Upper lobe of left lung (tissue), 6 donors: ENCODE data around the gene ERGIC3. TPM values are rescaled to one million over a fixed set of nuclear protein-coding genes. Genes with fewer than 3 reads are reported as not detected.
"Not testable (repeated sequence)": the region's sequence is repeated elsewhere in the genome, so short reads cannot be mapped to it uniquely, and the experiment has no call there.

Experiments used
- ATAC-seq, 2 donors: fragments of 200-7000 bp; cut with Tn5 transposase; one replicate each; pipeline ENCODE4 v1.9.1; 2022; ENCODE audit warnings: mild to moderate bottlenecking in 2 of 2, moderate library complexity in 2 of 2; ENCODE audit not compliant: low FRiP score in 2 of 2
- DNase-seq, 2 donors: peaks; one replicate each; pipeline ENCODE4 v3.0.0-alpha.2; 2019 to 2020
- H3K27ac ChIP-seq, 4 donors: fragments of 200-600 bp; sonication (generic); one replicate each; pipeline ENCODE4 v1.5.1; 2016 to 2019
- H3K27me3 ChIP-seq, 4 donors: fragments of 200-600 bp; sonication (generic); one replicate each; pipeline ENCODE4 v1.5.1; 2017 to 2019
- H3K36me3 ChIP-seq, 4 donors: fragments of 200-600 bp; sonication (generic); one replicate each; pipeline ENCODE4 v1.5.1; 2016 to 2019
- H3K4me1 ChIP-seq, 4 donors: fragments of 200-600 bp; sonication (generic); one replicate each; pipeline ENCODE4 v1.5.1; 2018 to 2019
- H3K4me3 ChIP-seq, 4 donors: fragments of 200-600 bp; sonication (generic); one replicate each; pipeline ENCODE4 v1.5.1; 2017 to 2019; ENCODE audit warnings: mild to moderate bottlenecking in 2 of 4, moderate library complexity in 1 of 4
- H3K9me3 ChIP-seq, 4 donors: fragments of 200-600 bp; sonication (generic); one replicate each; pipeline ENCODE4 v1.5.1; 2018 to 2019
- EP300 ChIP-seq, 4 donors: sonication (generic); formaldehyde crosslinking; IDR thresholded peaks; one replicate each; pipeline ENCODE4 v1.5.1; 2017; ENCODE audit warnings: antibody characterized with exemption in 4 of 4, control low read depth in 2 of 4
- POLR2A ChIP-seq, 4 donors: fragments of 450-650 bp; IDR thresholded peaks; one replicate each; pipeline ENCODE4 v1.5.1; 2016 to 2017; ENCODE audit warnings: antibody characterized with exemption in 4 of 4, mild to moderate bottlenecking in 2 of 4
- POLR2AphosphoS5 ChIP-seq, 2 donors: sonication (generic); formaldehyde crosslinking; IDR thresholded peaks; one replicate each; pipeline ENCODE4 v1.5.1; 2017; ENCODE audit warnings: antibody characterized with exemption in 2 of 2
- WGBS, 2 donors: methylation state at CpG; one replicate each; pipeline ENCODE4 v1.1.5; 2017 to 2018; 5-methylcytosine and 5-hydroxymethylcytosine counted together
- total RNA-seq, 6 donors: library from RNA; depleted of rRNA in 4 of 6; stranded (reverse); fragments of >200 nt in 4 of 6; gene quantifications; one replicate each; pipeline versions ENCODE4 v1.1.0 to v1.2.1, GENCODE V29; 2016 to 2021
- TF ChIP-seq, protein P1 (sequence below), 6 experiments: fragments of 450-650 bp in 4 of 6; fragments of 200-600 bp in 2 of 6; sonication (generic) in 2 of 6; IDR thresholded peaks; one replicate each; pipeline ENCODE4 v1.5.1; 2016 to 2019; ENCODE audit warnings: antibody characterized with exemption in 6 of 6
- donor health status: DM: no; HTN: no; CAD: no; lungs with moderate emphysema.
- donor health status: DM: no; HTN: yes; CAD: no; lungs with severe emphysema.

ERGIC3 gene
- total RNA-seq, 6 donors from 2014 or later, result 115 to 223 (median 179) TPM

GRCh38 chr20:35541118-35541782, 628 bp upstream of the ERGIC3 start:
- H3K9me3 ChIP-seq, result no peaks in the 10 kb centered on the region
- peak overlapping the region in 3 of 4 donors; percentile 58 to 66 (median 61) for H3K4me3 ChIP-seq
- DNase-seq, result no peak
- TF ChIP-seq POLR2AphosphoS5 (IDR thresholded peaks at IDR 0.05), result no peak
- TF ChIP-seq, protein P1, sequence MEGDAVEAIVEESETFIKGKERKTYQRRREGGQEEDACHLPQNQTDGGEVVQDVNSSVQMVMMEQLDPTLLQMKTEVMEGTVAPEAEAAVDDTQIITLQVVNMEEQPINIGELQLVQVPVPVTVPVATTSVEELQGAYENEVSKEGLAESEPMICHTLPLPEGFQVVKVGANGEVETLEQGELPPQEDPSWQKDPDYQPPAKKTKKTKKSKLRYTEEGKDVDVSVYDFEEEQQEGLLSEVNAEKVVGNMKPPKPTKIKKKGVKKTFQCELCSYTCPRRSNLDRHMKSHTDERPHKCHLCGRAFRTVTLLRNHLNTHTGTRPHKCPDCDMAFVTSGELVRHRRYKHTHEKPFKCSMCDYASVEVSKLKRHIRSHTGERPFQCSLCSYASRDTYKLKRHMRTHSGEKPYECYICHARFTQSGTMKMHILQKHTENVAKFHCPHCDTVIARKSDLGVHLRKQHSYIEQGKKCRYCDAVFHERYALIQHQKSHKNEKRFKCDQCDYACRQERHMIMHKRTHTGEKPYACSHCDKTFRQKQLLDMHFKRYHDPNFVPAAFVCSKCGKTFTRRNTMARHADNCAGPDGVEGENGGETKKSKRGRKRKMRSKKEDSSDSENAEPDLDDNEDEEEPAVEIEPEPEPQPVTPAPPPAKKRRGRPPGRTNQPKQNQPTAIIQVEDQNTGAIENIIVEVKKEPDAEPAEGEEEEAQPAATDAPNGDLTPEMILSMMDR (IDR thresholded peaks at IDR 0.05), result no peak
- no peak for TF ChIP-seq POLR2A (IDR thresholded peaks at IDR 0.05)
- TF ChIP-seq EP300 (IDR thresholded peaks at IDR 0.05), result no peak
- H3K4me1 ChIP-seq, result peaks cover 13 to 18% (median 17%) of the 10 kb centered on the region in 4 donors
- H3K27ac ChIP-seq, result peak overlapping the region in 2 of 4 donors; percentile 82 to 84
- WGBS, 2 donors, result 34 to 36% methylated on average over 13 of the region's 13 CpGs
- ATAC-seq, result no peak
- H3K27me3 ChIP-seq, result no peaks in the 10 kb centered on the region
- H3K36me3 ChIP-seq, result peaks cover 0 to 22% (median 3%) of the 10 kb centered on the region in 4 donors

DNA sequence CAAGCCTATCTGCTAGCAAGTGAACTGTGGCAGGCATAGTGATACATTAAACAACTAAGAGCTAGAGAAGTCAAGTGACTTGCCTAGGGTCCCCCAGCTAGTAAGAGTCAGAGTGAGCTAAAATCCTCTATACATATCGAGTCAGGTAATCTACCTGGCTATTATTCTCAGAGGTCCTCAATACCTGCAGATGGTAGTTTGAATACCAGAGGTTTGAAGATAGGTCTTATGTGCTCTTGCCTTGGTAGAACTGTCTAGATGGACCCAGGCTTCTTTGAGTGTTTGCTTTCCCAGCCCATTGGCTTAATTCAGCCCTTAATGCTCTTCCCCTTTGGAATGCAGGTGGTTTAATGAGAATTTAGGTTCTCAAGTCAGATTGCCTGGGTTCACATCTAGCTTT, 1.1 kb downstream of the ERGIC3 start:
- ATAC-seq (no peak), DNase-seq (no peak)
- Histone ChIP-seq H3K27ac (peak overlapping the region in 1 of 4 donors; percentile 86), H3K9me3 (no peaks in the 10 kb centered on the region), H3K4me3 (peak overlapping the region in 1 of 4 donors; percentile 66), H3K4me1 (peaks cover 13 to 18% (median 17%) of the 10 kb centered on the region in 4 donors), H3K36me3 (peaks cover 0 to 37% (median 11%) of the 10 kb centered on the region in 4 donors), H3K27me3 (no peaks in the 10 kb centered on the region)
- WGBS, 2 donors, result 100% methylated on average over 1 of the region's 1 CpG
- TF ChIP-seq POLR2A (IDR thresholded peaks at IDR 0.05) (no peak), POLR2AphosphoS5 (IDR thresholded peaks at IDR 0.05) (no peak), EP300 (IDR thresholded peaks at IDR 0.05) (no peak)
- TF ChIP-seq, protein P1 (IDR thresholded peaks at IDR 0.05), result no peak

GRCh38 chr20:35544436-35544835, 2.6 kb downstream of the ERGIC3 start:
- ATAC-seq, result no peak
- no peak overlapping the region for H3K4me3 ChIP-seq
- no peaks in the 10 kb centered on the region for H3K27me3 ChIP-seq
- 93% methylated on average over 15 of the region's 16 CpGs for WGBS, 2 donors
- H3K4me1 ChIP-seq, result peaks cover 13 to 18% (median 17%) of the 10 kb centered on the region in 4 donors
- peaks cover 7 to 51% (median 24%) of the 10 kb centered on the region in 4 donors for H3K36me3 ChIP-seq
- no peak overlapping the region for H3K27ac ChIP-seq
- DNase-seq, result peak in 1 of 2 donors; percentile 51
- no peak for TF ChIP-seq EP300 (IDR thresholded peaks at IDR 0.05)
- TF ChIP-seq, protein P1 (IDR thresholded peaks at IDR 0.05), result no peak
- TF ChIP-seq POLR2A (IDR thresholded peaks at IDR 0.05), result no peak
- no peak for TF ChIP-seq POLR2AphosphoS5 (IDR thresholded peaks at IDR 0.05)
- H3K9me3 ChIP-seq, result no peaks in the 10 kb centered on the region

- 93 to 100% methylated on average over 6 to 7 of the region's 7 CpGs for WGBS, 2 donors
- not testable (repeated sequence) for H3K27ac ChIP-seq, H3K4me3 ChIP-seq, H3K9me3 ChIP-seq, H3K27me3 ChIP-seq, DNase-seq, ATAC-seq
- Histone ChIP-seq H3K4me1 (peaks cover 13 to 18% (median 17%) of the 10 kb centered on the region in 4 donors), H3K36me3 (peaks cover 7 to 56% (median 29%) of the 10 kb centered on the region in 4 donors)
Observed at GRCh38 chr20:35544941-35545340, 3.1 kb downstream of the ERGIC3 start.

- H3K4me3 ChIP-seq, result no peak overlapping the region
- no peak for DNase-seq
- no peaks in the 10 kb centered on the region for H3K27me3 ChIP-seq
- WGBS, 2 donors, result 82 to 88% methylated on average over 1 of the region's 1 CpG
- H3K27ac ChIP-seq, result no peak overlapping the region
- ATAC-seq, result no peak
- H3K9me3 ChIP-seq, result no peaks in the 10 kb centered on the region
- no peak for TF ChIP-seq POLR2AphosphoS5 (IDR thresholded peaks at IDR 0.05)
- TF ChIP-seq, protein P1 (IDR thresholded peaks at IDR 0.05), result no peak
- TF ChIP-seq EP300 (IDR thresholded peaks at IDR 0.05), result no peak
- no peak for TF ChIP-seq POLR2A (IDR thresholded peaks at IDR 0.05)
- H3K36me3 ChIP-seq, result peaks cover 7 to 68% (median 36%) of the 10 kb centered on the region in 4 donors
- H3K4me1 ChIP-seq, result peaks cover 10 to 14% (median 14%) of the 10 kb centered on the region in 4 donors
Observed at GRCh38 chr20:35546127-35546526, 4.2 kb downstream of the ERGIC3 start.
